OCI-LY7 (cell line): Measurements from ENCODE around the gene EVX2. TPM values are rescaled to one million over a fixed set of nuclear protein-coding genes. Genes with fewer than 3 reads are reported as not detected.

Experiments
- Bru-seq: library from RNA; stranded (reverse); fragments of 400-500 nt; gene quantifications from one replicate; lab custom pipeline; 2021; lab: Mats Ljungman, UMichigan
- BruChase-seq, 2 experiments: library from RNA; stranded (reverse); fragments of 400-500 nt; gene quantifications; one replicate each; lab custom pipeline; 2021; lab: Mats Ljungman, UMichigan
- BruUV-seq: library from RNA; stranded (reverse); fragments of 400-500 nt; replicated peaks from 2 replicates; lab custom pipeline; 2021; lab: Mats Ljungman, UMichigan
- CTCF ChIA-PET: fragments of 300-600 bp; sonication (Branson Sonifier 250); formaldehyde crosslinking; loops from one replicate; lab custom pipeline; 2022; ENCODE audit warnings: antibody characterized with exemption; ENCODE audit not compliant: unreplicated experiment; lab: Charles Lee
- POLR2A ChIA-PET: fragments of 300-600 bp; sonication (Branson Sonifier 250); formaldehyde crosslinking; loops from one replicate; lab custom pipeline; 2022; ENCODE audit warnings: antibody characterized with exemption; lab: Charles Lee
- DNase-seq: peaks from one replicate; pipeline ENCODE4 v3.0.0-alpha.2; 2015; ENCODE audit warnings: low spot score
- H2AFZ ChIP-seq: fragments of 200-600 bp; sonication (generic), shearing (Covaris generic); 2 replicates; pipeline ENCODE4 v1.6.1; 2014; ENCODE audit warnings: mild to moderate bottlenecking, antibody characterized with exemption, low read length, moderate library complexity
- H3K27ac ChIP-seq: fragments of 200-600 bp; sonication (generic); 2 replicates; pipeline ENCODE4 v1.5.1; 2014; ENCODE audit warnings: mixed run types, low read depth, mild to moderate bottlenecking, moderate library complexity, low read length, inconsistent platforms; ENCODE audit not compliant: poor library complexity, severe bottlenecking
- H3K36me3 ChIP-seq: fragments of 200-600 bp; sonication (generic); 2 replicates; pipeline ENCODE4 v1.6.1; 2014; ENCODE audit warnings: mild to moderate bottlenecking, antibody characterized with exemption, low read length, moderate library complexity, mixed read lengths; ENCODE audit not compliant: insufficient read depth
- H3K4me1 ChIP-seq: fragments of 200-600 bp; sonication (generic); 2 replicates; pipeline ENCODE4 v1.5.1; 2014; ENCODE audit warnings: mild to moderate bottlenecking, low read length; ENCODE audit not compliant: insufficient read depth, poor library complexity, severe bottlenecking
- H3K4me2 ChIP-seq: fragments of 200-600 bp; sonication (generic); 2 replicates; pipeline ENCODE4 v1.6.1; 2014; ENCODE audit warnings: mild to moderate bottlenecking, low read length
- H3K4me3 ChIP-seq: fragments of 200-600 bp; sonication (generic); 2 replicates; pipeline ENCODE4 v1.5.1; 2014; ENCODE audit warnings: mild to moderate bottlenecking, low read depth, low read length; ENCODE audit not compliant: poor library complexity, severe bottlenecking
- H3K79me2 ChIP-seq: fragments of 200-600 bp; sonication (generic); 2 replicates; pipeline ENCODE4 v1.6.1; 2016; ENCODE audit warnings: low read depth, mild to moderate bottlenecking, low read length, moderate library complexity, mixed read lengths; ENCODE audit not compliant: insufficient read depth
- H3K9me2 ChIP-seq: fragments of 200-600 bp; sonication (generic); 2 replicates; pipeline ENCODE4 v1.6.1; 2016; ENCODE audit warnings: mild to moderate bottlenecking, low read length, mixed read lengths; ENCODE audit not compliant: insufficient read depth
- H3K9me3 ChIP-seq: fragments of 200-600 bp; sonication (generic); 2 replicates; pipeline ENCODE4 v1.6.1; 2014; ENCODE audit warnings: mild to moderate bottlenecking, mixed run types, low read length, mixed read lengths
- H4K20me1 ChIP-seq: fragments of 200-600 bp; sonication (generic); 2 replicates; pipeline ENCODE4 v1.6.1; 2014; ENCODE audit warnings: mild to moderate bottlenecking, antibody characterized with exemption, low read length, moderate library complexity, mixed read lengths; ENCODE audit not compliant: insufficient read depth
- EZH2phosphoT487 ChIP-seq: fragments of 200-600 bp; sonication (generic); IDR thresholded peaks from 2 replicates; pipeline ENCODE4 v1.6.1; 2018; ENCODE audit warnings: low read depth, borderline replicate concordance, mild to moderate bottlenecking, mixed run types, antibody characterized with exemption, low read length, moderate library complexity, mixed read lengths
- intact Hi-C: fragments of 100-400 bp; cut with micrococcal nuclease; formaldehyde crosslinking; loops from one replicate; pipeline ENCODE4 v1.10.0; 2022; ENCODE audit not compliant: unreplicated experiment
- long read RNA-seq: library from polyadenylated mRNA; stranded (forward); transcript quantifications from one replicate; pipeline ENCODE4 v2.0.0, GENCODE V29; 2022
- total RNA-seq, 2 experiments: library from RNA; depleted of rRNA in 1 of 2; stranded (reverse); fragments of >200 nt in 1 of 2; shearing (Covaris generic) in 1 of 2; gene quantifications; 2 replicates each; pipeline ENCODE4 v1.2.3, GENCODE V29; 2014 to 2022
- TF ChIP-seq, protein P1 (sequence below): fragments of 200-600 bp; sonication (generic); conservative IDR thresholded peaks from 2 replicates; pipeline ENCODE4 v1.5.1; 2014; ENCODE audit warnings: mild to moderate bottlenecking, antibody characterized with exemption, low read length, moderate library complexity, mixed read lengths

The EVX2 gene
- total RNA-seq (2014; rRNA removed; shearing (Covaris generic)) (not detected in 2 replicates), total RNA-seq (2022) (not detected in 2 replicates), Bru-seq, nascent RNA (not detected), BruChase-seq, experiment 1, labeled RNA remaining after a 6-hour chase (not detected), BruChase-seq, experiment 2, labeled RNA remaining after a 2-hour chase (not detected)
- long read RNA-seq, result 0 reads

DNA sequence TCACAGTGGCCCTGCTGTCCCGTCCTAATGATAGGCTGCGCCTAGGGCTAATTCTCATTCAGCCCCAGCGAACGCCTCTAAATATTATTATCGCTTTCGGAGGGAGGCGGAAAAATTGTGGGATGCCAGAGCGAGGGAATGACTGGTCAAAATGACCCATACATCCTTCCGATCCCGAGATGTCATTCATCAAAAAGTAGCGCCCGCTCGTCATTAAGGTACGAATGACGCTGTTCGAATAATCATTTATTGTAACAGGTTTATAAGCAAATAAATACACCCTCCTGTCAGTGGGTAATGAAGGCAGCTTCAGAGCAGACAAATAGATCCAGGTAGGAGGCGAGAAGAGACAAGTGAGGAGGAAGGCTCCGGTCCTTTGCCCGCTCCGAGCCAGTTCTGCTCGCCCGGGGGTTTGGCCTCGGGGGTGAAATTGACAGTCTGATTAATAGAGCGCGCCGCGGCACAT is at the start of gene EVX2:
TSS of gene EVX2 (minus strand) at position 167 of the 466 bp plus-strand sequence. CDS start 186 bp downstream, outside the sequence.
- H3K36me3 ChIP-seq, result no peaks in the 10 kb centered on the region
- TF ChIP-seq, protein P1, sequence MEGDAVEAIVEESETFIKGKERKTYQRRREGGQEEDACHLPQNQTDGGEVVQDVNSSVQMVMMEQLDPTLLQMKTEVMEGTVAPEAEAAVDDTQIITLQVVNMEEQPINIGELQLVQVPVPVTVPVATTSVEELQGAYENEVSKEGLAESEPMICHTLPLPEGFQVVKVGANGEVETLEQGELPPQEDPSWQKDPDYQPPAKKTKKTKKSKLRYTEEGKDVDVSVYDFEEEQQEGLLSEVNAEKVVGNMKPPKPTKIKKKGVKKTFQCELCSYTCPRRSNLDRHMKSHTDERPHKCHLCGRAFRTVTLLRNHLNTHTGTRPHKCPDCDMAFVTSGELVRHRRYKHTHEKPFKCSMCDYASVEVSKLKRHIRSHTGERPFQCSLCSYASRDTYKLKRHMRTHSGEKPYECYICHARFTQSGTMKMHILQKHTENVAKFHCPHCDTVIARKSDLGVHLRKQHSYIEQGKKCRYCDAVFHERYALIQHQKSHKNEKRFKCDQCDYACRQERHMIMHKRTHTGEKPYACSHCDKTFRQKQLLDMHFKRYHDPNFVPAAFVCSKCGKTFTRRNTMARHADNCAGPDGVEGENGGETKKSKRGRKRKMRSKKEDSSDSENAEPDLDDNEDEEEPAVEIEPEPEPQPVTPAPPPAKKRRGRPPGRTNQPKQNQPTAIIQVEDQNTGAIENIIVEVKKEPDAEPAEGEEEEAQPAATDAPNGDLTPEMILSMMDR, result no peak
- no peak for TF ChIP-seq EZH2phosphoT487
- no peaks in the 10 kb centered on the region for H3K79me2 ChIP-seq
- ChIA-PET CTCF (no interaction called here), POLR2A (no interaction called here)
- no peak within 1 kb of the TSS for H3K4me3 ChIP-seq
- H3K9me3 ChIP-seq, result no peaks in the 10 kb centered on the region
- no peak within 1 kb of the TSS for H3K27ac ChIP-seq
- H3K4me1 ChIP-seq, result no peaks in the 10 kb centered on the region
- no peak for DNase-seq
- no TSS peak for BruUV-seq
- intact Hi-C loops, result no loop called here
- no peak within 1 kb of the TSS for H2AFZ ChIP-seq
- H3K9me2 ChIP-seq, result no peaks in the 10 kb centered on the region
- H4K20me1 ChIP-seq, result no peaks in the 10 kb centered on the region
- no peak within 1 kb of the TSS for H3K4me2 ChIP-seq

DNA sequence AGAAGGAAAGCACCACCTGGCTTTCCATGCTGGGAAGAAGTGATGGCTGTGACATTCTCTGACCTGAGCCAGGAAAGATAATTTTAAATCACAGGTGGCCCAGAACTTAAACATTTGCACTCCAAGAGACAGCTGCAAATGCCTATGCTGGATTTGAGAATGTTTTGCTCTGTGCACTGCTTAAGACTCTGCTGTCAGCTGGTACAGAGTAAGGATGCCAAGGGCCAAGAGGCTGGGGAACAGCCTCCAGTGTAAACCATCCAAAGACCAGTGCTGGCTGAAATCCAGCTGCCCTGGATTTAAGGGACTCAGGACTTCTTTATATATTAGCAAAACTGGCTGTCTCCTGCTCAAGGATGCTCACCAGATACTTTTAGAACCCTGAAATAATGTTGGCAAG is 49.6 kb upstream of the EVX2 start:
- BruUV-seq, result no TSS peak
- no peak overlapping the region for H3K4me2 ChIP-seq
- no peaks in the 10 kb centered on the region for H3K9me2 ChIP-seq
- no peak for DNase-seq
- intact Hi-C loops, result no loop called here
- no peak overlapping the region for H2AFZ ChIP-seq
- H3K4me1 ChIP-seq, result no peaks in the 10 kb centered on the region
- no peaks in the 10 kb centered on the region for H4K20me1 ChIP-seq
- H3K4me3 ChIP-seq, result no peak overlapping the region
- H3K27ac ChIP-seq, result no peak overlapping the region
- no peaks in the 10 kb centered on the region for H3K9me3 ChIP-seq
- TF ChIP-seq, protein P1, result no peak
- TF ChIP-seq EZH2phosphoT487, result no peak
- POLR2A ChIA-PET, result interaction anchor here (0.7 kb wide), 1 partner anchor 455 kb away, joined by 3 read pairs; no protein-coding TSS in a partner anchor
- no peaks in the 10 kb centered on the region for H3K79me2 ChIP-seq
- H3K36me3 ChIP-seq, result no peaks in the 10 kb centered on the region
- CTCF ChIA-PET, result no interaction called here
